DND-41 (cell line): ENCODE results near the gene POLR2F.
"Not testable (repeated sequence)": the region's sequence is repeated elsewhere in the genome, so short reads cannot be mapped to it uniquely, and the experiment has no call there.

Experiments
- ATAC-seq: fragments of 200-7000 bp; cut with Tn5 transposase; 3 replicates; pipeline ENCODE4 v1.9.1; 2021; ENCODE audit warnings: low read depth; ENCODE audit not compliant: insufficient read depth
- DNase-seq: peaks from one replicate; pipeline ENCODE4 v3.0.0-alpha.2; 2020
- H2AFZ ChIP-seq: 2 replicates; pipeline ENCODE4 v1.6.0; 2012; ENCODE audit warnings: low read depth, low read length
- H3K27ac ChIP-seq: 2 replicates; pipeline ENCODE4 v1.5.1; 2012; ENCODE audit warnings: low read length, inconsistent platforms
- H3K27me3 ChIP-seq: fragments of 200-600 bp; sonication (generic); 2 replicates; pipeline ENCODE4 v1.6.0; 2012; ENCODE audit warnings: low read length, mild to moderate bottlenecking, inconsistent platforms; ENCODE audit not compliant: insufficient read depth, poor library complexity
- H3K36me3 ChIP-seq: 2 replicates; pipeline ENCODE4 v1.5.1; 2012; ENCODE audit warnings: low read length, inconsistent platforms; ENCODE audit not compliant: insufficient read depth
- H3K4me1 ChIP-seq: 2 replicates; pipeline ENCODE4 v1.5.1; 2012; ENCODE audit warnings: mild to moderate bottlenecking, low read length; ENCODE audit not compliant: insufficient read depth
- H3K4me2 ChIP-seq: 2 replicates; pipeline ENCODE4 v1.6.0; 2012; ENCODE audit warnings: mild to moderate bottlenecking, moderate library complexity, low read length, inconsistent platforms; ENCODE audit not compliant: insufficient read depth
- H3K4me3 ChIP-seq, 2 experiments: fragments of 200-600 bp in 1 of 2; shearing (Covaris generic) in 1 of 2; 2 replicates each; pipeline ENCODE4 v1.5.1; 2012 to 2016; ENCODE audit warnings: inconsistent platforms in 2 of 2, low read length in 2 of 2, mild to moderate bottlenecking in 2 of 2, low read depth in 1 of 2, moderate library complexity in 1 of 2
- H3K79me2 ChIP-seq: 2 replicates; pipeline ENCODE4 v1.6.0; 2012; ENCODE audit warnings: low read length, inconsistent platforms; ENCODE audit not compliant: insufficient read depth
- H3K9ac ChIP-seq: 2 replicates; pipeline ENCODE4 v1.6.0; 2012; ENCODE audit warnings: low read depth, mild to moderate bottlenecking, inconsistent platforms, low read length, moderate library complexity
- H3K9me3 ChIP-seq: 2 replicates; pipeline ENCODE4 v1.5.1; 2012; ENCODE audit warnings: low read length, moderate library complexity, mild to moderate bottlenecking, inconsistent platforms; ENCODE audit not compliant: insufficient read depth, severe bottlenecking
- H4K20me1 ChIP-seq: 2 replicates; pipeline ENCODE4 v1.6.0; 2012; ENCODE audit warnings: low read length; ENCODE audit not compliant: insufficient read depth
- EZH2 ChIP-seq: IDR thresholded peaks from 3 replicates; pipeline ENCODE4 v1.6.1; 2012; ENCODE audit warnings: borderline replicate concordance, low read depth, mild to moderate bottlenecking, moderate library complexity, low read length, inconsistent platforms; ENCODE audit not compliant: severe bottlenecking
- TF ChIP-seq, protein P1 (sequence below): IDR thresholded peaks from 2 replicates; pipeline ENCODE4 v1.5.1; 2012; ENCODE audit warnings: borderline replicate concordance, low read length, moderate library complexity, mild to moderate bottlenecking; ENCODE audit not compliant: poor library complexity, severe bottlenecking; ENCODE audit errors: extremely low read depth

Gene POLR2F

DNA sequence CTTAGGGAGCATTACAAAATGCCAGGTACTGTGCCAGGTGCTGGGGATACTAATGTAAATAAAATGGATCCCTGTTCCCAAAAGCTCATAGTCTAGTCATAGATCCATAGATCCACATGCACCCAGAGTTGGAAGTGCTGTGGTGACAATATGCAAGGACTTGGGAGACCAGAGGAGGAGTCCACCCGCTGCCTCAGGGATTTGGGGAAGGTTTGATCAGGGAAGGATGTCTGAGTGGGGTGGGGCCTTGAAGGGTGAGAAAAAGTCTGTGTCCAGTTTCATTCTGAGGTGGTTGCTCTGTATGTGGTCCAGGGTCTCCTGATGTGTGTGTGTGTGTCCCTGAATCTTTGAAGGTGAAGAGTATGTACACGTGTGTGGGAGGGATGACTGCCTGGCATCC is 21.7 kb downstream of the POLR2F start:
- H3K4me1 ChIP-seq, result no peaks in the 10 kb centered on the region
- TF ChIP-seq EZH2, result no peak
- TF ChIP-seq, protein P1, sequence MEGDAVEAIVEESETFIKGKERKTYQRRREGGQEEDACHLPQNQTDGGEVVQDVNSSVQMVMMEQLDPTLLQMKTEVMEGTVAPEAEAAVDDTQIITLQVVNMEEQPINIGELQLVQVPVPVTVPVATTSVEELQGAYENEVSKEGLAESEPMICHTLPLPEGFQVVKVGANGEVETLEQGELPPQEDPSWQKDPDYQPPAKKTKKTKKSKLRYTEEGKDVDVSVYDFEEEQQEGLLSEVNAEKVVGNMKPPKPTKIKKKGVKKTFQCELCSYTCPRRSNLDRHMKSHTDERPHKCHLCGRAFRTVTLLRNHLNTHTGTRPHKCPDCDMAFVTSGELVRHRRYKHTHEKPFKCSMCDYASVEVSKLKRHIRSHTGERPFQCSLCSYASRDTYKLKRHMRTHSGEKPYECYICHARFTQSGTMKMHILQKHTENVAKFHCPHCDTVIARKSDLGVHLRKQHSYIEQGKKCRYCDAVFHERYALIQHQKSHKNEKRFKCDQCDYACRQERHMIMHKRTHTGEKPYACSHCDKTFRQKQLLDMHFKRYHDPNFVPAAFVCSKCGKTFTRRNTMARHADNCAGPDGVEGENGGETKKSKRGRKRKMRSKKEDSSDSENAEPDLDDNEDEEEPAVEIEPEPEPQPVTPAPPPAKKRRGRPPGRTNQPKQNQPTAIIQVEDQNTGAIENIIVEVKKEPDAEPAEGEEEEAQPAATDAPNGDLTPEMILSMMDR, result no peak

DNA sequence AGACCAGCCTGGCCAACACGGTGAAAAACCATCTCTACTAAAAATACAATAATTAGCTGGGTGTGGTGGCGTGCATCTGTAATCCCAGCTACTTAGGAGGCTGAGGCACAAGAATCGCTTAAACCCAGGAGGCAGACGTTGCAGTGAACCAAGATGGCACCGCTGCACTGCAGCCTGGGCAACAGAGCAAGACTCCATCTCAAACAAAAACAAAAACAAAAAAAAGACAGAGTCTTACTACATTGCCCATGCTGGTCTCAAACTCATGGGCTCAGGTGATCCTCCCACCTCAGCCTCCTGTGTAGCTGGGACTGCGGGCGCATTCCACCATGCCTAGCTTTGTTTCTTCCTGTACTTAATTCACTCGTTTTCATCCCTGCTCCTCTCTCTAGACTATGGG is 22.5 kb downstream of the POLR2F start:
- not testable (repeated sequence) for H3K36me3 ChIP-seq, H3K9ac ChIP-seq, H2AFZ ChIP-seq, ATAC-seq, H3K4me3 ChIP-seq, H3K9me3 ChIP-seq, H3K4me2 ChIP-seq, H3K79me2 ChIP-seq, H3K27me3 ChIP-seq, H3K4me1 ChIP-seq, H4K20me1 ChIP-seq, H3K27ac ChIP-seq, DNase-seq

More for the DNA sequence above, 21.7 kb downstream of the POLR2F start:
- Histone ChIP-seq H3K27me3 (no peaks in the 10 kb centered on the region), H3K79me2 (no peaks in the 10 kb centered on the region), H3K9ac (no peak overlapping the region), H2AFZ (no peak overlapping the region), H4K20me1 (peaks cover 12% of the 10 kb centered on the region), H3K27ac (no peak overlapping the region), H3K36me3 (no peaks in the 10 kb centered on the region), H3K9me3 (no peaks in the 10 kb centered on the region), H3K4me2 (no peak overlapping the region), H3K4me3 (no peak overlapping the region)
- ATAC-seq (no peak), DNase-seq (no peak)

DNA sequence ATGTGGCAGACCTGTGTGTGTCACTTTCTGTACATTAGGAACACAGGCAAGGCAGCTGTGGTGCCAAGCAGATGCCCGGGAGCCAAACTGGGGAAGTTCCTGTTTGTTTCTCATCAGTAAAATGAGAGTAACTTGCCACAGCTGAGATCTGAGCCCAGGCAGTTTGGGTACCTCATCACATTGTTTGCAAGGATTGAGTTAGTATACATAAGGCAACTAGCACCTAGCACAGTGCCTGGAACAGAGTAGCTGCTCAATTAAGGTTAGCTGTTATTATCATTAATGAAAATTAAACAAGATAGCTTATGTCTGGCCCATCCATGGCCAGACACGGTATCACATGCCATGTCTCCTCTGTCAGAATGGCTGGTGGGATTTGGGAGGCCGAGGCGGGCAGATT is 23.0 kb downstream of the POLR2F start:
- no peak overlapping the region for H3K4me3 ChIP-seq
- DNase-seq (no peak), ATAC-seq (no peak)
- no peak for TF ChIP-seq EZH2
- TF ChIP-seq, protein P1, result no peak
- no peaks in the 10 kb centered on the region for H3K27me3 ChIP-seq
- no peak overlapping the region for H2AFZ ChIP-seq
- peaks cover 10% of the 10 kb centered on the region; the same call in 1 of the 2 replicates for H4K20me1 ChIP-seq
- H3K4me1 ChIP-seq, result no peaks in the 10 kb centered on the region
- no peaks in the 10 kb centered on the region for H3K36me3 ChIP-seq
- H3K9ac ChIP-seq, result no peak overlapping the region
- H3K9me3 ChIP-seq, result no peaks in the 10 kb centered on the region
- H3K4me2 ChIP-seq, result no peak overlapping the region
- H3K27ac ChIP-seq, result no peak overlapping the region
- H3K79me2 ChIP-seq, result no peaks in the 10 kb centered on the region

DNA sequence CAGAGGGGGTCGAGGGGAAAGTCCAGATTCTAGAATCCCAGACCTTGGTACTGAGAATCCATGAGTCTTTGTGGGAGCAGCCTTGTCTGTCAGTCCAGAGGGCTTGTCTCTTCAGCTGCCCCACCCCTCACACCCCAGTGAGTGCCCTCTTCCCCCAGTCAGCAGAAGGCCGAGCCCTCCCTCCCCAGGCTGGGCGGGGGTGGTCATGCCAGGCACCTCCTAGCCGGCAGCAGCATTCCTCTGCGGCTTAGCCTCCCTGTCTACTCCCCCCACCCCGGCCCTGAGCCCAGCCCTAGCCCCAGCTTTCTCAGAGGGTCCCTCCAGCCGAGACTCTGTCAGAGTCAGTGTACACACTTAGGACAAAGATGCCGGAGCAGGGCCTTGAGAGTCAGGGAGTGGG is 26.3 kb downstream of the POLR2F start:
- TF ChIP-seq, protein P1, result no peak
- TF ChIP-seq EZH2, result no peak
- Histone ChIP-seq H3K4me2 (no peak overlapping the region), H3K27ac (no peak overlapping the region), H3K36me3 (no peaks in the 10 kb centered on the region), H4K20me1 (peaks cover 7% of the 10 kb centered on the region; the same call in 1 of the 2 replicates), H3K4me3 (no peak overlapping the region), H3K4me1 (no peaks in the 10 kb centered on the region), H3K9ac (no peak overlapping the region), H3K79me2 (no peaks in the 10 kb centered on the region), H3K27me3 (no peaks in the 10 kb centered on the region), H3K9me3 (no peaks in the 10 kb centered on the region), H2AFZ (no peak overlapping the region)
- DNase-seq (no peak), ATAC-seq (no peak)
